ENCODE measurements around the gene ZNF654. TPM values are rescaled to one million over a fixed set of nuclear protein-coding genes. Genes with fewer than 3 reads are reported as not detected.

ZNF654 gene
- polyA plus RNA-seq, 1 donor (not counting 4 experiments of a cell fraction or from before 2014, with no cell fraction given), result 8.2 TPM

GRCh38 chr3:88040529-88040928 is 18.5 kb upstream of the ZNF654 start:
- H2AFZ ChIP-seq (ENCODE audit: control insufficient read depth, low read length), result no peak overlapping the region
- DNase-seq (ENCODE audit: low read depth, low spot score) (no peak), FAIRE-seq (no peak)
- H3K9ac ChIP-seq (ENCODE audit: control insufficient read depth, extremely low read depth, insufficient read depth, low read length), result no peak overlapping the region
- no peak overlapping the region for H3K4me3 ChIP-seq (ENCODE audit: control insufficient read depth in 2 of 3, extremely low read depth in 1 of 3, insufficient read depth in 2 of 3, low read depth in 1 of 3, low read length in 3 of 3)
- H3K4me2 ChIP-seq (ENCODE audit: control insufficient read depth, extremely low read depth, insufficient read depth, low read depth, low read length), result no peak overlapping the region
- H4K20me1 ChIP-seq (ENCODE audit: control insufficient read depth, extremely low read depth, insufficient read depth, low read length), result no peaks in the 10 kb centered on the region
- H3K9me3 ChIP-seq (ENCODE audit: control insufficient read depth, low read depth, low read length), result no peaks in the 10 kb centered on the region
- no peaks in the 10 kb centered on the region for H3K79me2 ChIP-seq (ENCODE audit: control insufficient read depth, insufficient read depth, low read length)
- H3K36me3 ChIP-seq (ENCODE audit: control insufficient read depth in 2 of 2, extremely low read depth in 1 of 2, insufficient read depth in 2 of 2, low read length in 2 of 2), result no peaks in the 10 kb centered on the region
- peaks cover 5% of the 10 kb centered on the region for H3K4me1 ChIP-seq (ENCODE audit: control insufficient read depth, extremely low read depth, insufficient read depth, low read length)
- no peak overlapping the region for H3K27ac ChIP-seq (ENCODE audit: control insufficient read depth, insufficient read depth, low read length)
- no peaks in the 10 kb centered on the region for H3K27me3 ChIP-seq (ENCODE audit: control insufficient read depth, extremely low read depth, insufficient read depth, low read length)
- no peaks in the 10 kb centered on the region for H3K9me1 ChIP-seq (ENCODE audit: control insufficient read depth, extremely low read depth, insufficient read depth, low read length)
- dilution Hi-C loops (cut with MboI; ENCODE audit: extremely low pct_ligation_motif_present, low sequenced_read_pairs), result no loop called here
- TF ChIP-seq EZH2 (IDR thresholded peaks at IDR 0.05; ENCODE audit: low read length) (no peak), CTCF (optimal IDR thresholded peaks at IDR 0.05 in 1 of 3, IDR thresholded peaks at IDR 0.05 in 1 of 3, conservative IDR thresholded peaks at IDR 0.05 in 1 of 3; ENCODE audit: extremely low read depth in 1 of 3, insufficient read depth in 2 of 3, low read length in 3 of 3) (no peak)

GRCh38 chr3:88041005-88041404 is 18.1 kb upstream of the ZNF654 start:
- Histone ChIP-seq H2AFZ (ENCODE audit: control insufficient read depth, low read length) (no peak overlapping the region), H3K27ac (ENCODE audit: control insufficient read depth, insufficient read depth, low read length) (no peak overlapping the region), H3K9ac (ENCODE audit: control insufficient read depth, extremely low read depth, insufficient read depth, low read length) (no peak overlapping the region), H3K27me3 (ENCODE audit: control insufficient read depth, extremely low read depth, insufficient read depth, low read length) (no peaks in the 10 kb centered on the region), H3K4me2 (ENCODE audit: control insufficient read depth, extremely low read depth, insufficient read depth, low read depth, low read length) (no peak overlapping the region), H3K4me3 (ENCODE audit: control insufficient read depth in 2 of 3, extremely low read depth in 1 of 3, insufficient read depth in 2 of 3, low read depth in 1 of 3, low read length in 3 of 3) (no peak overlapping the region), H3K9me1 (ENCODE audit: control insufficient read depth, extremely low read depth, insufficient read depth, low read length) (no peaks in the 10 kb centered on the region), H4K20me1 (ENCODE audit: control insufficient read depth, extremely low read depth, insufficient read depth, low read length) (no peaks in the 10 kb centered on the region), H3K4me1 (ENCODE audit: control insufficient read depth, extremely low read depth, insufficient read depth, low read length) (peaks cover 5% of the 10 kb centered on the region), H3K79me2 (ENCODE audit: control insufficient read depth, insufficient read depth, low read length) (no peaks in the 10 kb centered on the region), H3K36me3 (ENCODE audit: control insufficient read depth in 2 of 2, extremely low read depth in 1 of 2, insufficient read depth in 2 of 2, low read length in 2 of 2) (no peaks in the 10 kb centered on the region), H3K9me3 (ENCODE audit: control insufficient read depth, low read depth, low read length) (no peaks in the 10 kb centered on the region)
- dilution Hi-C loops (cut with MboI; ENCODE audit: extremely low pct_ligation_motif_present, low sequenced_read_pairs), result no loop called here
- DNase-seq (ENCODE audit: low read depth, low spot score), result no peak
- TF ChIP-seq EZH2 (IDR thresholded peaks at IDR 0.05; ENCODE audit: low read length), result no peak
- TF ChIP-seq CTCF (optimal IDR thresholded peaks at IDR 0.05 in 1 of 3, IDR thresholded peaks at IDR 0.05 in 1 of 3, conservative IDR thresholded peaks at IDR 0.05 in 1 of 3; ENCODE audit: extremely low read depth in 1 of 3, insufficient read depth in 2 of 3, low read length in 3 of 3), result no peak
- FAIRE-seq, result no peak

Measured in keratinocyte (primary cell).